HFFc6 (cell line): ENCODE data around the gene MAMLD1. TPM values are rescaled to one million over a fixed set of nuclear protein-coding genes. Genes with fewer than 3 reads are reported as not detected.

Experiments
- DNase-seq: peaks from one replicate; pipeline ENCODE4 v3.0.0-alpha.2; 2018
- H3K27ac Mint-ChIP-seq: 2 replicates; pipeline ENCODE4 v1.8.0; 2020; ENCODE audit warnings: mild to moderate bottlenecking, mixed read lengths
- H3K27me3 Mint-ChIP-seq: 2 replicates; pipeline ENCODE4 v1.8.0; 2021; ENCODE audit warnings: mild to moderate bottlenecking, moderate library complexity, mixed read lengths; ENCODE audit not compliant: insufficient read depth
- H3K36me3 Mint-ChIP-seq: 2 replicates; pipeline ENCODE4 v1.8.0; 2021; ENCODE audit warnings: low read depth, mixed read lengths
- H3K4me1 Mint-ChIP-seq: 2 replicates; pipeline ENCODE4 v1.8.0; 2020; ENCODE audit warnings: low read depth, mixed read lengths
- H3K4me3 Mint-ChIP-seq: 2 replicates; pipeline ENCODE4 v1.8.0; 2020; ENCODE audit warnings: mild to moderate bottlenecking, moderate library complexity, mixed read lengths
- H3K9me3 Mint-ChIP-seq: 2 replicates; pipeline ENCODE4 v1.8.0; 2020; ENCODE audit warnings: mild to moderate bottlenecking, mixed read lengths
- CTCF ChIP-seq: fragments of 200-600 bp; sonication (generic); IDR thresholded peaks from 2 replicates; pipeline ENCODE4 v1.5.0; 2021; ENCODE audit warnings: antibody characterized with exemption, mild to moderate bottlenecking
- total RNA-seq, 6 experiments: library from RNA; stranded (reverse); fragmentation: NEBNext Ultra II Directional; extraction: Animal tissue kit (Norgen Biotek cat#: 25700); gene quantifications; 2 replicates in 1 of 6; 3 replicates in 5 of 6; pipeline ENCODE4 v1.2.3, GENCODE V29; 2021

The MAMLD1 gene
- total RNA-seq, 6 experiments from 2014 or later = 4.0 to 5.3 (median 4.7) TPM

DNA sequence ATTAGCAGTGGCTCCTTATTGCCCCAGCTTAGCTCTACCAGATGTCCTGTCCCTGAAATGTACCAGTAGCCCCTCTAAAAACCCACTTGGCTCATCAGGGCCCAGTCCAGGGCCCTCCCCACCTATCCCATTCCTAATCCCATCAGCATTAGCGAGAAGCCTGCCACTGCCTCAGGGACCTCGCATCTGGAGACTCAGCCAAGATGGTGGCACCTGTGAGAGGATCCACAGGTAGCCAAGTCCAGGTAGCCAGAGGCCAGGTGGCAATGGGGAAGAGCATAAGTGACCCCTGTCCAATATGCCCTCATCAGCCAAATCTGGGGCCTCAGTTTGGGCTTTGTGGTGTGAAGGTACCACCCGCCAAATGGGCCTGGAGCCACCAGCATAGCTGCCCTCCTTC is 97.7 kb downstream of the MAMLD1 start:
- Mint-ChIP-seq H3K36me3 (no peaks in the 10 kb centered on the region), H3K27me3 (0 out of 2 replicates have a peak, but pooled peaks cover 2% of the 10 kb centered on the region), H3K27ac (no peak overlapping the region), H3K9me3 (no peaks in the 10 kb centered on the region), H3K4me3 (no peak overlapping the region), H3K4me1 (no peaks in the 10 kb centered on the region; the same call in 1 of the 2 replicates)
- no peak for TF ChIP-seq CTCF
- no peak for DNase-seq

DNA sequence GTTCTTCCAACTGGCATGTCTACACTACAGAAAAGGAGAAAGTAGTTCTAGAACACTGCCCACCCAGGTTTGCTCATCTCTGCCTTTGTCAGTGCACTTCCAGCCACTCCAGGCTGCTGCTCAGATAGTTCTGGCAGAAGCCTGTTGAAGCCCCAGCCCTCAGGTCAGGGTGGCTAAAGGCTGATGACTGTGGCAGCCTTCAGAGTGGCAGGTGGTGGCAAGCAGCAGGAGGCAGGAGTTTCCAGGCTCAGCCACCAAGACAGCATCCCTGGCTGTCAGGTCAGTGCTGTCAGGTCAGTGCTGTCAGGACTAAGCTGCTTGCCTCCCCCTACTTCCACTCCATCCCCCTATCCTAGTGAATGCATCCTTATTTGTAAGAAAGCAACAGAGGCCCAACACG is 100.4 kb downstream of the MAMLD1 start:
- Mint-ChIP-seq H3K27ac (no peak overlapping the region), H3K27me3 (0 out of 2 replicates have a peak, but pooled peaks cover 2% of the 10 kb centered on the region), H3K36me3 (no peaks in the 10 kb centered on the region), H3K4me1 (peaks cover 3% of the 10 kb centered on the region), H3K4me3 (no peak overlapping the region), H3K9me3 (no peaks in the 10 kb centered on the region)
- DNase-seq = no peak
- no peak for TF ChIP-seq CTCF

DNA sequence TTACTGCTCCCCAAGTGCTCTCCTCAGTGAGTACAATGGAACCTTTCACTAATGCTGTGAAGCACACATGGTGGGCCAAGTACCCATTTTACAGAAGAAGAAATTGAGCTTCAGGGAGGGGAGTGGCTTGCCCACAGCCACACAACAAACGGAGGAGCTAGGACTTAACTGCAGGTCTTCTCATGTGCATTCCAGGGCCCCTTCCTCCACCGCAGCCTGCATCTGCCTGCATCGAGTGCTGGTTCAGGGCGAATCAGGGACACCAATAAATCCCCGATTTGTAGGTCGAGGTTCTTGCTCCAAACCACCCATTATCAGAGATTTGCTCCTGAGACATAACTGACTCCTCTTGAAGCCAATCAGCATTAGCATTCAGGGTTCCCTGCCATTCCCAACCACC is 100.9 kb downstream of the MAMLD1 start:
- no peak for DNase-seq
- Mint-ChIP-seq H3K9me3 (no peaks in the 10 kb centered on the region), H3K36me3 (no peaks in the 10 kb centered on the region), H3K27ac (no peak overlapping the region), H3K27me3 (0 out of 2 replicates have a peak, but pooled peaks cover 2% of the 10 kb centered on the region), H3K4me1 (peaks cover 7% of the 10 kb centered on the region), H3K4me3 (no peak overlapping the region)
- no peak for TF ChIP-seq CTCF

DNA sequence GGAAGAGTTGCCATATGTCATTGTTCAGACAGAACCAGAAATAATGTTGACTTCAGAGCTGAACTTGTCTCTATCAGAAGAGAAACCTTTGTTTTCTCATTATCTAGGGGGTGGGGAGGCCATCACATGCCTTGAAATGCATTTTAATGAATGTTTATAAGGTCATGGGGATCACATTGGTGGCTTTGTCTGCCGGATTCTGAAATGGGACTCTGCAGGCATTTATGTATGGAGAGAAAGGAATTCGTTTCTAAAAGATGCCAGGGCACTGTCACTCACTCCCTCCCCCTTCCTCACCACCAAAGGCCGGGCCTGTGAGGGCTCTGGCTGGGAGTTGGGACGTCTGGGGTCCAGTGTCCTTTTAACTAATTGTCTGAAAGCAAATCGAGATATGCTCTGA is 102.2 kb downstream of the MAMLD1 start:
- Mint-ChIP-seq H3K4me3 (no peak overlapping the region), H3K27me3 (0 out of 2 replicates have a peak, but pooled peaks cover 2% of the 10 kb centered on the region), H3K27ac (no peak overlapping the region), H3K9me3 (no peaks in the 10 kb centered on the region), H3K36me3 (no peaks in the 10 kb centered on the region), H3K4me1 (peaks cover 10% of the 10 kb centered on the region)
- no peak for TF ChIP-seq CTCF
- DNase-seq = no peak

DNA sequence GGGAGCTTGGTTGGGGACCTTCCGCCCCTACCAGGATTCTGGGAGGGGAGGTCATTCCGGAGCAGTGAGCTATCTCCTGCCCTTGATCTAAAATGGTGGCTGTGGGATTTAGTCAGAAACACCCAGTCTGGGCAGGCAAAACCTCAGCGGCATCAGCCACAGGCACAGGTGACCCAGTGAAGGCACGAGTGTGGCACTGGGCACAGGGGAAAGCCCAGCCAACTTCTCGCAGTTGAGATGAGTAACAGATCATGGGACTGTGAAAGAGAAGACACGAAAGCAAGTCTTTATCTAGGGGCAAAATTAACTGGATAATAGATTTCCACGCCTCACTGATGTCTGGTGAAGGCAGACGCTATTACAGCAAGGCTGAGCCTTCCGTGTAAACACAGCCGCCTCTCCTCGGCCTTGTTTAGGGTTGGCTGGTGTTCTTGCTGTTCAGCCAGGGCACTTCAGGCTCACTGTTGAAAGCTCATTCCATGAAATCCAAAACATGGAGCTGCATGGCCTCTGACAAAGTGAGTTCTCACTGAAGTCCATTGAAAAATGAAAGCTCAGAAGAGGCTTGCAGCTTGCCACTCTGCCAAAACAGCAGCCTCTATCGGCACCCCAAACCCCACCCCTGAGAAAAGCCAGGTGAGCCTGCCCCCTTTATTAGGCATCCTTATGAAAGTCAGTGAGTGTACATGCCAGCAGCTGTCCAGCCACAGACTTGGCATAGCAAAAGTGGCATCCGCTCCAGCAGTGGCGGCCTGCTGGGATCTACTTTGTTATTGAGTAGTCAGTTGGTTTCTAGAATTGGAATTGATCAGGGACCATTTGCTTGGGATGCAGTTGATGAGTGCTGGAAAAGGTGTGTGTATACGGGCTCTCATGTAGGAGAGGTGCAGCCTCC is 103.0 kb downstream of the MAMLD1 start:
- Mint-ChIP-seq H3K36me3 (no peaks in the 10 kb centered on the region), H3K27ac (no peak overlapping the region), H3K27me3 (0 out of 2 replicates have a peak, but pooled peaks cover 2% of the 10 kb centered on the region), H3K9me3 (no peaks in the 10 kb centered on the region), H3K4me1 (peaks cover 10% of the 10 kb centered on the region), H3K4me3 (no peak overlapping the region)
- no peak for DNase-seq
- TF ChIP-seq CTCF = no peak
